ENCODE data around the gene ZNF583.

ZNF583 gene

DNA sequence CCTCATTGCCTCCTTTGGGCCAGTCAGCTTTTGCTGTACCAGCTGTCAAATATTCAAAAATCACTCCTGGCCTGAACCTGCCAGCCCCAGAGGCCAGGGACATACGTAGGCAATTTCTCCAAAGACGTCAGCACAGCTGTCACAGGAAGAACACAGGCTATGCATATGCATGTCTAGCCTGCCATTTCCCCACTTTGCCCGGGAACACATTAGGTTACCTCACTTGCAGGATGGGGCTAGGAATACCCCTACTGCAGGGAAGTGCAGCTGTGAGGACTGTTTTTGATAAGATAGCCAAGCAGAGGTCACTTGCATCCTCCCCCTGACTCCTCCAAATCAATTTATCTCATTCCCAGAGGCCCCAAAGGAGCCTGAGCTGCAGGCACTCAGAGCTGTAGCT lies 70.2 kb downstream of the ZNF583 start:
- DNase-seq (ENCODE audit: low read depth in 2 of 2), result no peak

GRCh38 chr19:56476093-56476492 lies 72.0 kb downstream of the ZNF583 start:
- DNase-seq (ENCODE audit: low read depth in 2 of 2), result no peak

Measured in stimulated activated CD8-positive, alpha-beta memory T cell treated with anti-CD3 and anti-CD28 coated beads, Interleukin-7, amount 100 ng/mL, for 4 hours (primary cell).